Posterior cingulate gyrus (tissue), 11 donors: ENCODE data around the gene RTN4.
"Not testable (repeated sequence)": the region's sequence is repeated elsewhere in the genome, so short reads cannot be mapped to it uniquely, and the experiment has no call there.

Experiments used
- DNase-seq, 10 donors: peaks; one replicate each; pipeline versions ENCODE4 v3.0.0 to v3.0.0-alpha.2; 2020 to 2021; ENCODE audit warnings: mixed read lengths in 3 of 10
- intact Hi-C: fragments of 100-400 bp; cut with DNase I; formaldehyde crosslinking; loops from one replicate; pipeline ENCODE4 v1.15.1; 2023

Gene RTN4

GRCh38 chr2:55073000-55073983, 23.0 kb upstream of the RTN4 start:
- no peak for DNase-seq
- intact Hi-C loops: no loop called here

- DNase-seq: no peak
- intact Hi-C loops: no loop called here
These were observed 13.6 kb upstream of the RTN4 start for GRCh38 chr2:55063713-55064323.

GRCh38 chr2:55063226-55063625, 13.0 kb upstream of the RTN4 start:
- intact Hi-C loops: no loop called here
- DNase-seq: no peak

- no peak for DNase-seq
- intact Hi-C loops: no loop called here
These were observed 12.5 kb upstream of the RTN4 start for GRCh38 chr2:55062754-55063153.

GRCh38 chr2:55061523-55062344, 11.5 kb upstream of the RTN4 start:
- intact Hi-C loops: no loop called here
- no peak for DNase-seq

GRCh38 chr2:55059793-55060192, 9.5 kb upstream of the RTN4 start:
- intact Hi-C loops: no loop called here
- DNase-seq: no peak

- intact Hi-C loops: no loop called here
- DNase-seq: no peak
These were observed 7.2 kb upstream of the RTN4 start for GRCh38 chr2:55057474-55057873.

- intact Hi-C loops: no loop called here
- DNase-seq: no peak
These were observed 5.8 kb upstream of the RTN4 start for GRCh38 chr2:55056024-55056521.

- no peak for DNase-seq
- intact Hi-C loops: no loop called here
These were observed 4.0 kb upstream of the RTN4 start for GRCh38 chr2:55054106-55054875.

GRCh38 chr2:55053225-55053624, 3.0 kb upstream of the RTN4 start:
- intact Hi-C loops, DNase-seq: not testable (repeated sequence)

GRCh38 chr2:55052129-55053061, 2.1 kb upstream of the RTN4 start:
- intact Hi-C loops: no loop called here
- DNase-seq: no peak

- DNase-seq: peak in 1 of 10 donors; percentile 19
These were observed 995 bp upstream of the RTN4 start for GRCh38 chr2:55051026-55051866.

GRCh38 chr2:55049821-55050099, 491 bp downstream of the RTN4 start:
- intact Hi-C loops: loop anchor here (1.0 to 10.0 kb wide), 4 partner anchors 63 to 185 kb away; partner anchors contain the start of genes CLHC1 and RPS27A
- peak in 1 of 10 donors; percentile 70 for DNase-seq

More at GRCh38 chr2:55051026-55051866, 995 bp upstream of the RTN4 start:
- intact Hi-C loops: no loop called here

- peak; percentile 82 to 98 (median 91) for DNase-seq
- intact Hi-C loops: loop anchor here (2.0 to 10.0 kb wide), 3 partner anchors 120 to 186 kb away; partner anchors contain the start of genes CLHC1 and RPS27A
These were observed 1.0 kb downstream of the RTN4 start for GRCh38 chr2:55049043-55049820.

GRCh38 chr2:55048508-55049042, 1.7 kb downstream of the RTN4 start:
- peak in 2 of 10 donors; percentile 37 to 79 for DNase-seq
- intact Hi-C loops: loop anchor here (2.0 to 10.0 kb wide), 3 partner anchors 120 to 186 kb away; partner anchors contain the start of genes CLHC1 and RPS27A

GRCh38 chr2:55047677-55048299, 2.5 kb downstream of the RTN4 start:
- peak in 3 of 10 donors; percentile 21 to 78 (median 31) for DNase-seq
- intact Hi-C loops: loop anchor here (2.0 to 10.0 kb wide), 3 partner anchors 121 to 187 kb away; partner anchors contain the start of genes CLHC1 and RPS27A
